Right cardiac atrium (tissue), 5 donors: ENCODE results near the gene SPTBN5. TPM values are rescaled to one million over a fixed set of nuclear protein-coding genes. Genes with fewer than 3 reads are reported as not detected.
A peak's percentile ranks its signal among the peaks of the same experiment; 100 is the strongest.

ENCODE experiments used
- ATAC-seq, 2 donors: fragments of 200-7000 bp; cut with Tn5 transposase; one replicate each; pipeline versions ENCODE4 v1.8.0 to v1.9.1; 2020; ENCODE audit warnings: moderate library complexity in 2 of 2, mild to moderate bottlenecking in 1 of 2
- DNase-seq, 3 donors: peaks; one replicate each; pipeline ENCODE4 v3.0.0-alpha.2; 2020
- H3K27ac ChIP-seq: one replicate; pipeline ENCODE4 v1.5.1; 2013; ENCODE audit warnings: mild to moderate bottlenecking, low read length, control low read depth, moderate library complexity
- H3K27me3 ChIP-seq: one replicate; pipeline ENCODE4 v1.6.1; 2013; ENCODE audit not compliant: control insufficient read depth, insufficient read depth
- H3K4me1 ChIP-seq: one replicate; pipeline ENCODE4 v1.6.1; 2013; ENCODE audit warnings: low read length; ENCODE audit not compliant: control insufficient read depth, insufficient read depth
- H3K4me3 ChIP-seq: one replicate; pipeline ENCODE4 v1.5.1; 2013; ENCODE audit warnings: low read length, control low read depth
- H3K9me3 ChIP-seq: one replicate; pipeline ENCODE4 v1.6.1; 2013; ENCODE audit warnings: low read length; ENCODE audit not compliant: control insufficient read depth
- WGBS: extraction: QIAGEN DNeasy Blood & Tissue Kit; methylation state at CpG from one replicate; pipeline ENCODE4 v1.1.7; 2013; 5-methylcytosine and 5-hydroxymethylcytosine counted together
- intact Hi-C, 4 donors: fragments of 100-400 bp; cut with DNase I; formaldehyde crosslinking; loops; one replicate each; pipeline versions ENCODE4 v1.11.0 to v1.14.0; 2022 to 2023
- polyA plus RNA-seq: library from polyadenylated mRNA; stranded (reverse); fragments of 200-250 nt; gene quantifications from one replicate; pipeline ENCODE4 v1.2.3, GENCODE V29; 2013
- total RNA-seq, 4 donors: library from RNA; stranded (reverse); fragmentation: NEBNext Ultra II Directional; extraction: Animal tissue kit (Norgen Biotek cat#: 25700); gene quantifications; one replicate each; pipeline ENCODE4 v1.2.1, GENCODE V29; 2021
- donor health status: healthy with polysubstance abuse.
- donor health status: DM: no; HTN: yes; CAD: no.
- donor health status: DM: no; HTN: no; CAD: no.
- donor health status: DM: no; HTN: yes; CAD: no; lungs with severe emphysema.
- donor health status: DM: yes; HTN: yes; CAD: no.

SPTBN5 gene
- total and polyA plus RNA-seq, 5 donors = 1.7 to 4.3 (median 3.6) TPM

- H3K27me3 ChIP-seq = no peaks in the 10 kb centered on the region
- DNase-seq = no peak
- no peaks in the 10 kb centered on the region for H3K4me1 ChIP-seq
- no peak overlapping the region for H3K4me3 ChIP-seq
- H3K9me3 ChIP-seq = no peaks in the 10 kb centered on the region
- no peak for ATAC-seq
- intact Hi-C loops = no loop called here
- WGBS = 78% methylated on average over 19 of the region's 19 CpGs
- H3K27ac ChIP-seq = no peak overlapping the region
Observed at GRCh38 chr15:41862515-41863116, 31.2 kb downstream of the SPTBN5 start.

GRCh38 chr15:41861736-41862356 is 32.0 kb downstream of the SPTBN5 start:
- ATAC-seq (no peak), DNase-seq (no peak)
- Histone ChIP-seq H3K27ac (no peak overlapping the region), H3K4me3 (no peak overlapping the region), H3K4me1 (no peaks in the 10 kb centered on the region), H3K9me3 (no peaks in the 10 kb centered on the region), H3K27me3 (no peaks in the 10 kb centered on the region)
- WGBS = 89% methylated on average over 18 of the region's 18 CpGs
- intact Hi-C loops = no loop called here

GRCh38 chr15:41860049-41860828 is 33.6 kb downstream of the SPTBN5 start:
- H3K9me3 ChIP-seq = no peaks in the 10 kb centered on the region
- 63% methylated on average over 15 of the region's 15 CpGs for WGBS
- H3K4me1 ChIP-seq = no peaks in the 10 kb centered on the region
- H3K4me3 ChIP-seq = no peak overlapping the region
- ATAC-seq (peak in 1 of 2 donors; percentile 41), DNase-seq (no peak)
- H3K27ac ChIP-seq = no peak overlapping the region
- intact Hi-C loops = no loop called here
- no peaks in the 10 kb centered on the region for H3K27me3 ChIP-seq

GRCh38 chr15:41858756-41859155 is 35.1 kb downstream of the SPTBN5 start:
- H3K4me3 ChIP-seq = no peak overlapping the region
- H3K4me1 ChIP-seq = no peaks in the 10 kb centered on the region
- no peak overlapping the region for H3K27ac ChIP-seq
- no peaks in the 10 kb centered on the region for H3K9me3 ChIP-seq
- WGBS = 86% methylated on average over 15 of the region's 15 CpGs
- H3K27me3 ChIP-seq = no peaks in the 10 kb centered on the region
- no peak for DNase-seq
- intact Hi-C loops = no loop called here
- ATAC-seq = no peak

- Histone ChIP-seq H3K27me3 (no peaks in the 10 kb centered on the region), H3K4me3 (no peak overlapping the region), H3K9me3 (no peaks in the 10 kb centered on the region), H3K27ac (no peak overlapping the region), H3K4me1 (no peaks in the 10 kb centered on the region)
- 88% methylated on average over 9 of the region's 9 CpGs for WGBS
- no peak for DNase-seq
- no peak for ATAC-seq
- intact Hi-C loops = no loop called here
Observed at GRCh38 chr15:41857316-41857715, 36.5 kb downstream of the SPTBN5 start.

- Histone ChIP-seq H3K4me3 (no peak overlapping the region), H3K4me1 (no peaks in the 10 kb centered on the region), H3K27me3 (no peaks in the 10 kb centered on the region), H3K27ac (no peak overlapping the region), H3K9me3 (no peaks in the 10 kb centered on the region)
- DNase-seq (no peak), ATAC-seq (no peak)
- intact Hi-C loops = no loop called here
- WGBS = 96% methylated on average over 12 of the region's 12 CpGs
Observed at GRCh38 chr15:41856716-41857115, 37.1 kb downstream of the SPTBN5 start.

- no peaks in the 10 kb centered on the region for H3K4me1 ChIP-seq
- intact Hi-C loops = no loop called here
- no peak for ATAC-seq
- H3K4me3 ChIP-seq = no peak overlapping the region
- no peaks in the 10 kb centered on the region for H3K9me3 ChIP-seq
- DNase-seq = no peak
- H3K27ac ChIP-seq = no peak overlapping the region
- WGBS = 93% methylated on average over 17 of the region's 17 CpGs
- H3K27me3 ChIP-seq = no peaks in the 10 kb centered on the region
Observed at GRCh38 chr15:41856262-41856661, 37.6 kb downstream of the SPTBN5 start.

GRCh38 chr15:41855261-41855961 is 38.4 kb downstream of the SPTBN5 start:
- intact Hi-C loops = no loop called here
- 80% methylated on average over 30 of the region's 30 CpGs for WGBS
- no peak for ATAC-seq

GRCh38 chr15:41854443-41854842 is 39.4 kb downstream of the SPTBN5 start:
- Histone ChIP-seq H3K27me3 (no peaks in the 10 kb centered on the region), H3K9me3 (no peaks in the 10 kb centered on the region), H3K4me3 (no peak overlapping the region), H3K27ac (no peak overlapping the region), H3K4me1 (no peaks in the 10 kb centered on the region)
- intact Hi-C loops = no loop called here
- 89% methylated on average over 9 of the region's 9 CpGs for WGBS
- ATAC-seq (no peak), DNase-seq (no peak)

More at GRCh38 chr15:41855261-41855961, 38.4 kb downstream of the SPTBN5 start:
- Histone ChIP-seq H3K27ac (no peak overlapping the region), H3K4me3 (no peak overlapping the region), H3K9me3 (no peaks in the 10 kb centered on the region), H3K4me1 (no peaks in the 10 kb centered on the region), H3K27me3 (no peaks in the 10 kb centered on the region)
- DNase-seq = no peak

GRCh38 chr15:41853831-41854230 is 40.0 kb downstream of the SPTBN5 start:
- Histone ChIP-seq H3K4me1 (no peaks in the 10 kb centered on the region), H3K27ac (no peak overlapping the region), H3K9me3 (no peaks in the 10 kb centered on the region), H3K4me3 (no peak overlapping the region), H3K27me3 (no peaks in the 10 kb centered on the region)
- intact Hi-C loops = no loop called here
- ATAC-seq (no peak), DNase-seq (no peak)
- 72% methylated on average over 10 of the region's 10 CpGs for WGBS
